Astrocyte (in vitro differentiated cells and primary cell): ENCODE measurements around the gene SLC25A20. TPM values are rescaled to one million over a fixed set of nuclear protein-coding genes. Genes with fewer than 3 reads are reported as not detected.
"Not testable (repeated sequence)": the region's sequence is repeated elsewhere in the genome, so short reads cannot be mapped to it uniquely, and the experiment has no call there.

Experiments
- DNase-seq: peaks from one replicate; pipeline ENCODE4 v3.0.0-alpha.2; 2010; ENCODE audit warnings: low read depth
- FAIRE-seq: peaks from 2 replicates; lab custom pipeline; 2011; peaks lifted over from hg19 to GRCh38; lab: Jason Lieb, UNC
- H2AFZ ChIP-seq: 2 replicates; pipeline ENCODE4 v1.6.0; 2012; ENCODE audit warnings: low read depth, low read length, inconsistent platforms
- H3K27ac ChIP-seq: 2 replicates; pipeline ENCODE4 v1.5.1; 2011; ENCODE audit warnings: low read depth, low read length, inconsistent platforms
- H3K27me3 ChIP-seq: 2 replicates; pipeline ENCODE4 v1.6.0; 2011; ENCODE audit warnings: low read length, inconsistent platforms; ENCODE audit not compliant: insufficient read depth
- H3K36me3 ChIP-seq: 2 replicates; pipeline ENCODE4 v1.5.1; 2011; ENCODE audit warnings: low read length, inconsistent platforms; ENCODE audit not compliant: insufficient read depth
- H3K4me1 ChIP-seq: 2 replicates; pipeline ENCODE4 v1.5.1; 2011; ENCODE audit warnings: low read length, inconsistent platforms; ENCODE audit not compliant: insufficient read depth
- H3K4me2 ChIP-seq: 2 replicates; pipeline ENCODE4 v1.6.0; 2012; ENCODE audit warnings: low read length, inconsistent platforms
- H3K4me3 ChIP-seq: 2 replicates; pipeline ENCODE4 v1.5.1; 2011; ENCODE audit warnings: low read depth, mild to moderate bottlenecking, low read length, inconsistent platforms; ENCODE audit not compliant: insufficient read depth
- H3K79me2 ChIP-seq: 2 replicates; pipeline ENCODE4 v1.6.0; 2012; ENCODE audit warnings: mild to moderate bottlenecking, low read length, inconsistent platforms; ENCODE audit not compliant: insufficient read depth
- H3K9ac ChIP-seq: 2 replicates; pipeline ENCODE4 v1.6.0; 2012; ENCODE audit warnings: mild to moderate bottlenecking, low read length, inconsistent platforms
- H3K9me3 ChIP-seq: 2 replicates; pipeline ENCODE4 v1.5.1; 2012; ENCODE audit warnings: low read depth, mild to moderate bottlenecking, low read length, inconsistent platforms; ENCODE audit not compliant: insufficient read depth
- H4K20me1 ChIP-seq: 2 replicates; pipeline ENCODE4 v1.6.0; 2012; ENCODE audit warnings: low read length, inconsistent platforms; ENCODE audit not compliant: insufficient read depth
- H3K27ac Mint-ChIP-seq: one replicate; pipeline ENCODE4 v1.8.0; 2021; ENCODE audit warnings: mild to moderate bottlenecking, mixed read lengths; ENCODE audit not compliant: unreplicated experiment
- H3K27me3 Mint-ChIP-seq: one replicate; pipeline ENCODE4 v1.8.0; 2021; ENCODE audit warnings: low read depth, mixed read lengths; ENCODE audit not compliant: unreplicated experiment
- H3K36me3 Mint-ChIP-seq: one replicate; pipeline ENCODE4 v1.8.0; 2021; ENCODE audit warnings: low read depth, mixed read lengths; ENCODE audit not compliant: unreplicated experiment
- H3K4me1 Mint-ChIP-seq: one replicate; pipeline ENCODE4 v1.8.0; 2021; ENCODE audit warnings: low read depth, mixed read lengths; ENCODE audit not compliant: unreplicated experiment
- H3K4me3 Mint-ChIP-seq: one replicate; pipeline ENCODE4 v1.8.0; 2021; ENCODE audit warnings: mild to moderate bottlenecking, moderate library complexity, mixed read lengths; ENCODE audit not compliant: unreplicated experiment
- H3K9me3 Mint-ChIP-seq: one replicate; pipeline ENCODE4 v1.8.0; 2021; ENCODE audit warnings: mild to moderate bottlenecking, mixed read lengths; ENCODE audit not compliant: unreplicated experiment
- EZH2 ChIP-seq: IDR thresholded peaks from 2 replicates; pipeline ENCODE4 v1.6.1; 2012; ENCODE audit warnings: mild to moderate bottlenecking, low read length, inconsistent platforms; ENCODE audit not compliant: insufficient read depth
- total RNA-seq: library from RNA; stranded (reverse); gene quantifications from 2 replicates; pipeline ENCODE4 v1.2.1, GENCODE V29; 2021
- TF ChIP-seq, protein P1 (sequence below): IDR thresholded peaks from 2 replicates; pipeline ENCODE4 v1.5.1; 2011; ENCODE audit warnings: low read depth, mild to moderate bottlenecking, inconsistent platforms, low read length, moderate library complexity; ENCODE audit not compliant: insufficient read depth

SLC25A20 gene
- total RNA-seq, 1 donor from 2014 or later = 25.0 TPM

DNA sequence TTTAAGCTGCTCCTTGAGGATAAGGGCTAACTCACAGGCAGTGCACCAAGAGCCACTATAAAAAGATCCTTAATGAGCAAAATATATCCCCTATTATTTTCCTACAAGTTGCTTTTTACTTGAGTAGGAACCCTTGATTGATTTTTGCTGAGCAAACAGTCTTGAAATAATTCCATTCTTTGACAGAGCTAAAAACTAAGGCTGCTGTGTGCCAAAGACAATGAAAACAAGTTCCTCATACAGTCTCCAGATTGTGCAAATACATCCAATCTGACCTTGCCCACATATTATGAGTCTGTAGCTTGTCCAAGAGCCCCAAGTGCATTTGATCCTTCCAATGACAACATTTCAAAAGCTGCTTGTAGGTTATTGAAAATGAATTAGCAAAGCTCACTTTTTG lies 66.0 kb downstream of the SLC25A20 start:
- Mint-ChIP-seq H3K9me3 (peaks cover 6% of the 10 kb centered on the region), H3K4me1 (no peaks in the 10 kb centered on the region), H3K27me3 (no peaks in the 10 kb centered on the region), H3K4me3 (no peak overlapping the region), H3K36me3 (peaks cover 13% of the 10 kb centered on the region), H3K27ac (no peak overlapping the region)
- Histone ChIP-seq H3K4me3 (no peak overlapping the region), H2AFZ (no peak overlapping the region), H4K20me1 (peaks cover 23% of the 10 kb centered on the region), H3K9me3 (no peaks in the 10 kb centered on the region), H3K4me2 (no peak overlapping the region), H3K36me3 (no peaks in the 10 kb centered on the region), H3K27ac (no peak overlapping the region), H3K27me3 (no peaks in the 10 kb centered on the region), H3K79me2 (peaks cover 84% of the 10 kb centered on the region), H3K9ac (no peak overlapping the region), H3K4me1 (no peaks in the 10 kb centered on the region)
- TF ChIP-seq, protein P1, sequence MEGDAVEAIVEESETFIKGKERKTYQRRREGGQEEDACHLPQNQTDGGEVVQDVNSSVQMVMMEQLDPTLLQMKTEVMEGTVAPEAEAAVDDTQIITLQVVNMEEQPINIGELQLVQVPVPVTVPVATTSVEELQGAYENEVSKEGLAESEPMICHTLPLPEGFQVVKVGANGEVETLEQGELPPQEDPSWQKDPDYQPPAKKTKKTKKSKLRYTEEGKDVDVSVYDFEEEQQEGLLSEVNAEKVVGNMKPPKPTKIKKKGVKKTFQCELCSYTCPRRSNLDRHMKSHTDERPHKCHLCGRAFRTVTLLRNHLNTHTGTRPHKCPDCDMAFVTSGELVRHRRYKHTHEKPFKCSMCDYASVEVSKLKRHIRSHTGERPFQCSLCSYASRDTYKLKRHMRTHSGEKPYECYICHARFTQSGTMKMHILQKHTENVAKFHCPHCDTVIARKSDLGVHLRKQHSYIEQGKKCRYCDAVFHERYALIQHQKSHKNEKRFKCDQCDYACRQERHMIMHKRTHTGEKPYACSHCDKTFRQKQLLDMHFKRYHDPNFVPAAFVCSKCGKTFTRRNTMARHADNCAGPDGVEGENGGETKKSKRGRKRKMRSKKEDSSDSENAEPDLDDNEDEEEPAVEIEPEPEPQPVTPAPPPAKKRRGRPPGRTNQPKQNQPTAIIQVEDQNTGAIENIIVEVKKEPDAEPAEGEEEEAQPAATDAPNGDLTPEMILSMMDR = no peak
- no peak for TF ChIP-seq EZH2
- FAIRE-seq (no peak), DNase-seq (no peak)

DNA sequence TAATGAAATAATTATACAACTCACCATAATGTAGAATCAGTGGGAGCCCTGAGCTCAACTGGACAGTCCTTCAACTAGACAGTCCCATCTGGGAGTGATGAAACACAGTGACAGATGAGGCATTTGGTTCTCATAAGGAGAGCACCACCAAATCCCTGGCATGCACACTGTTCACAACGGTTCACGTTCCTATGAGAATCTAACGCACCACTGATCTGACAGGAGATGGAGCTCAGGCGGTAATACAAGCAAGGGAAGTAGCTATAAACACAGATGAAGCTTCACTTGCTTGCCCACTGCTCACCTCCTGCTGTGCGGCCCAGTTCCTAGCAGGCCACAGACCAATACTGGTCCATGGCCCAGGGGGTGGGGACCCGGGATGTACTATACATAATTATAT lies 68.0 kb downstream of the SLC25A20 start:
- no peak overlapping the region for H2AFZ ChIP-seq
- H3K9me3 ChIP-seq = no peaks in the 10 kb centered on the region
- Mint-ChIP-seq H3K27me3 (no peaks in the 10 kb centered on the region), H3K27ac (no peak overlapping the region), H3K36me3 (peaks cover 6% of the 10 kb centered on the region), H3K4me1 (peaks cover 3% of the 10 kb centered on the region), H3K9me3 (peaks cover 1% of the 10 kb centered on the region), H3K4me3 (no peak overlapping the region)
- no peak overlapping the region for H3K27ac ChIP-seq
- DNase-seq = no peak
- H4K20me1 ChIP-seq = peaks cover 10% of the 10 kb centered on the region
- H3K27me3 ChIP-seq = no peaks in the 10 kb centered on the region
- no peak for FAIRE-seq
- TF ChIP-seq EZH2 = no peak
- TF ChIP-seq, protein P1 = no peak
- H3K79me2 ChIP-seq = peaks cover 77% of the 10 kb centered on the region
- H3K9ac ChIP-seq = no peak overlapping the region
- H3K4me3 ChIP-seq = no peak overlapping the region
- peaks cover 13% of the 10 kb centered on the region for H3K4me1 ChIP-seq
- H3K4me2 ChIP-seq = no peak overlapping the region
- no peaks in the 10 kb centered on the region for H3K36me3 ChIP-seq

DNA sequence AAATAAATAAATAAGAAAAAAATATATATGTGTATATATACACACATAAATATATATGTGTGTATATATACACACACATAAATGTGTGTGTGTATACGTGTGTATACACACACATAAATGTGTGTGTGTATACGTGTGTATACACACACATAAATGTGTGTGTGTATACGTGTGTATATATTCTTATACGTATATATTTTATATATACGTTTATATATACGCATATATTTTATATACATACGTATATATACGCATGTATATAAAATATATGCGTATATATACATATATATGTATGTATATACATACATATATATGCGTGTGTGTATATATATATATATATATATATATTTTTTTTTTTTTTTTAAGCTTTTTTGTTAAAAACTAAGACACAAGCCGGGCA lies 69.2 kb downstream of the SLC25A20 start:
- H3K36me3 Mint-ChIP-seq, FAIRE-seq, H3K9ac ChIP-seq, DNase-seq, H4K20me1 ChIP-seq, H2AFZ ChIP-seq, H3K36me3 ChIP-seq, H3K4me3 ChIP-seq, H3K27ac ChIP-seq, H3K9me3 Mint-ChIP-seq, H3K9me3 ChIP-seq, H3K4me2 ChIP-seq, H3K27me3 ChIP-seq, H3K4me3 Mint-ChIP-seq, H3K27ac Mint-ChIP-seq, H3K27me3 Mint-ChIP-seq, H3K4me1 Mint-ChIP-seq: not testable (repeated sequence)
- Histone ChIP-seq H3K4me1 (peaks cover 13% of the 10 kb centered on the region), H3K79me2 (peaks cover 80% of the 10 kb centered on the region)

DNA sequence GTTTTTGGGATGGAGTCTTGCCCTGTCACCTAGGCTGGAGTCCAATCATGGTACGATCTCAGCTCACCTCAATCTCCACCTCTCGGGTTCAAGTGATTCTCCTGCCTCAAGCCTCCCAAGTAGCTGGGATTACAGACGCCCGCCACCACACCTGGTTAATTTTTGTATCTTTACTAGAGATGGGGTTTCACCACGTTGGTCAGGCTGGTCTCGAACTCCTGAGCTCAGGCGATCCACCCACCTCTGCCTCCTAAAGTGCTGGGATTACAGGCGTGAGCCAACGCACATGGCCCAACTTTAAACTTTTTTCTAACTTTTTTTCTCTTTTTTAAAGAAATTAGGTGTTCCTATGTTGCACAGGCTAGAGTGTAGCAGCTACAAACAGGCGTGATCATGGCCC lies 70.8 kb downstream of the SLC25A20 start:
- H3K4me2 ChIP-seq, H3K9me3 ChIP-seq, H3K27me3 ChIP-seq, H3K27me3 Mint-ChIP-seq, H3K36me3 Mint-ChIP-seq, H3K9me3 Mint-ChIP-seq, H3K9ac ChIP-seq, H3K4me1 Mint-ChIP-seq, H3K36me3 ChIP-seq, H3K4me3 ChIP-seq, H2AFZ ChIP-seq, H3K27ac Mint-ChIP-seq, H3K27ac ChIP-seq, H4K20me1 ChIP-seq, FAIRE-seq, DNase-seq, H3K4me3 Mint-ChIP-seq: not testable (repeated sequence)
- Histone ChIP-seq H3K79me2 (peaks cover 81% of the 10 kb centered on the region), H3K4me1 (peaks cover 13% of the 10 kb centered on the region)
